ENCODE measurements around the gene RNF166. TPM values are rescaled to one million over a fixed set of nuclear protein-coding genes. Genes with fewer than 3 reads are reported as not detected.

The RNF166 gene
- total RNA-seq, 1 experiment from 2014 or later = 26.5 TPM

DNA sequence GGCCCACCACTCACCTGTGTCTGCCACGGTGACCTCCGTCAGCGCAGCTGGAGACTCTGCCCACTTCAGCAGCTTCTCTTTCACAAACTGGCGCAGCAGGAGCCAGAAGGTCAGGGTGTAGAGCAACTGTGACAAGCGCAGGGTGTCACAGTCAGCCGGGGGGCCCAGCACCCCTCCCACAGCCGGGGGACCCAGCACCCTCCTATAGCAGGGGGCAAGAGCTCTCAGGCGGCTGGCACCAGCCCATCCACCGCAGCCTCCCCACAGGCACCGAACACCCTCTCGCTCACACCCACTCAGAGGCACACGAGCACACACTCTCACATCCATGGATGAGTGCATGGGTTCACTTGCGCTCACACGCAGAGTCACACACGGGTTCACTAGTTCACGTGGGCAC lies 28.9 kb upstream of the RNF166 start:
- Histone ChIP-seq H3K23ac (ENCODE audit: insufficient read length, low read depth, low read length) (no peak overlapping the region), H3K9ac (ENCODE audit: extremely low read depth, insufficient read length, low read length) (no peak overlapping the region), H2BK15ac (ENCODE audit: low read depth, low read length) (no peak overlapping the region), H3K18ac (ENCODE audit: insufficient read length, low read depth, low read length) (no peak overlapping the region), H2AK5ac (ENCODE audit: insufficient read length, low read length) (no peak overlapping the region), H3K27me3 (ENCODE audit: insufficient read depth, low read length) (no peaks in the 10 kb centered on the region), H2BK20ac (ENCODE audit: low read depth, low read length, poor library complexity, severe bottlenecking) (no peak overlapping the region), H2BK12ac (ENCODE audit: insufficient read length, low read depth, low read length) (no peak overlapping the region), H4K91ac (ENCODE audit: insufficient read length, low read depth, low read length) (no peak overlapping the region), H3K79me1 (ENCODE audit: insufficient read depth, low read depth, low read length, poor library complexity, severe bottlenecking) (no peaks in the 10 kb centered on the region), H3K9me3 (ENCODE audit: control insufficient read depth, low read depth, low read length) (no peaks in the 10 kb centered on the region), H3K4me2 (ENCODE audit: insufficient read depth, insufficient read length, low read length) (no peak overlapping the region), H3K23me2 (ENCODE audit: insufficient read length, low read depth, low read length, poor library complexity, severe bottlenecking) (no peaks in the 10 kb centered on the region), H3K4me1 (ENCODE audit: insufficient read depth, low read length) (no peaks in the 10 kb centered on the region), H3K79me2 (ENCODE audit: insufficient read depth, low read length) (no peaks in the 10 kb centered on the region), H4K20me1 (ENCODE audit: control insufficient read depth, insufficient read depth, insufficient read length) (no peaks in the 10 kb centered on the region), H4K8ac (replicated peaks; ENCODE audit: insufficient read length, low read depth, low read length) (no peak overlapping the region), H3K56ac (ENCODE audit: insufficient read length, low read depth, low read length) (no peak overlapping the region), H2BK120ac (ENCODE audit: low read depth, low read length, poor library complexity, severe bottlenecking) (no peak overlapping the region), H2BK5ac (ENCODE audit: insufficient read length, low read length) (no peak overlapping the region), H4K5ac (ENCODE audit: insufficient read length, low read depth, low read length) (no peak overlapping the region), H3T11ph (ENCODE audit: low read length) (no peak overlapping the region), H2AFZ (ENCODE audit: low read length) (no peak overlapping the region), H3K27ac (ENCODE audit: insufficient read length, low read depth, low read length) (no peak overlapping the region), H3K14ac (ENCODE audit: insufficient read depth, low read length) (no peak overlapping the region), H3K4ac (ENCODE audit: low read depth, low read length) (no peak overlapping the region)
- WGBS (ENCODE audit: extremely low coverage, insufficient read length, low lambda C conversion rate) = no CpG with 5 or more reads among the region's 16 CpGs
- Mint-ChIP-seq H3K27me3 (ENCODE audit: low read depth) (no peaks in the 10 kb centered on the region; the same call in 1 of the 2 replicates), H3K4me3 (no peak overlapping the region), H3K27ac (no peak overlapping the region), H3K9me3 (no peaks in the 10 kb centered on the region), H3K4me1 (0 out of 4 replicates have a peak, but pooled peaks cover 0 to 3% of the 10 kb centered on the region in 2 experiments), H3K36me3 (ENCODE audit: insufficient read depth in 1 of 3, low read depth in 3 of 3) (peaks cover 3 to 12% (median 8%) of the 10 kb centered on the region in 3 experiments; a peak in 6 of 7 replicates)
- no peak for TF ChIP-seq CTCF (conservative IDR thresholded peaks at IDR 0.05)
- no peak for DNase-seq

Data from H9 (cell line).